ENCODE results near the gene FSHR.

GRCh38 chr2:49108436-49108835 is 45.9 kb downstream of the FSHR start:
- TF ChIP-seq CTCF (conservative IDR thresholded peaks at IDR 0.05; ENCODE audit: low read depth, low read length): no peak
- no peak for TF ChIP-seq MXI1 (IDR thresholded peaks at IDR 0.05; ENCODE audit: borderline replicate concordance, low read depth, low read length)
- TF ChIP-seq MAZ (IDR thresholded peaks at IDR 0.05; ENCODE audit: borderline replicate concordance, low read depth, low read length): no peak
- TF ChIP-seq POLR2A (IDR thresholded peaks at IDR 0.05; ENCODE audit: low read depth, low read length): no peak
- no peak for TF ChIP-seq CEBPB (IDR thresholded peaks at IDR 0.05; ENCODE audit: low read depth, low read length)
- no peak for TF ChIP-seq USF2 (IDR thresholded peaks at IDR 0.05; ENCODE audit: low read depth, low read length)

All from IMR-90 (cell line).